PC-3 (cell line): ENCODE results near the gene CCDC178. TPM values are rescaled to one million over a fixed set of nuclear protein-coding genes. Genes with fewer than 3 reads are reported as not detected.

Experiments used
- ATAC-seq: fragments of 200-7000 bp; cut with Tn5 transposase; 2 replicates; pipeline ENCODE4 v1.9.1; 2020; ENCODE audit warnings: mild to moderate bottlenecking, moderate library complexity
- BruUV-seq: library from RNA; stranded (reverse); fragments of 400-500 nt; replicated peaks from 2 replicates; lab custom pipeline; 2021; lab: Mats Ljungman, UMichigan
- CTCF ChIA-PET: fragments of 300-600 bp; sonication (Branson Sonifier 250); formaldehyde crosslinking; loops from one replicate; lab custom pipeline; 2022; ENCODE audit warnings: antibody characterized with exemption; lab: Charles Lee
- POLR2A ChIA-PET: fragments of 300-600 bp; sonication (Branson Sonifier 250); formaldehyde crosslinking; loops from one replicate; lab custom pipeline; 2022; ENCODE audit warnings: antibody characterized with exemption; ENCODE audit not compliant: unreplicated experiment; lab: Charles Lee
- DNase-seq: peaks from one replicate; pipeline ENCODE4 v3.0.0-alpha.2; 2015
- H2AFZ ChIP-seq: fragments of 300-600 bp; sonication (generic); 2 replicates; pipeline ENCODE4 v1.6.0; 2016; ENCODE audit warnings: antibody characterized with exemption, low read length
- H3F3A ChIP-seq: fragments of 300-600 bp; sonication (generic); one replicate; pipeline ENCODE4 v1.6.0; 2017; ENCODE audit warnings: antibody characterized with exemption, low read length, control low read depth, mild to moderate bottlenecking; ENCODE audit not compliant: unreplicated experiment
- H3K27ac ChIP-seq: fragments of 300-600 bp; sonication (generic); 2 replicates; pipeline ENCODE4 v1.5.1; 2016; ENCODE audit warnings: mild to moderate bottlenecking, low read length
- H3K27me3 ChIP-seq: fragments of 300-600 bp; sonication (generic); 2 replicates; pipeline ENCODE4 v1.6.1; 2016; ENCODE audit warnings: low read length, mixed read lengths
- H3K36me3 ChIP-seq: fragments of 300-600 bp; sonication (generic); 2 replicates; pipeline ENCODE4 v1.6.1; 2016; ENCODE audit warnings: low read depth, mixed run types, low read length, mixed read lengths
- H3K4me1 ChIP-seq: fragments of 300-600 bp; sonication (generic); 2 replicates; pipeline ENCODE4 v1.5.1; 2016; ENCODE audit warnings: low read length; ENCODE audit not compliant: insufficient read depth
- H3K4me2 ChIP-seq: fragments of 300-600 bp; sonication (generic); 2 replicates; pipeline ENCODE4 v1.6.0; 2016; ENCODE audit warnings: low read length
- H3K4me3 ChIP-seq: fragments of 300-600 bp; sonication (generic); 2 replicates; pipeline ENCODE4 v1.5.1; 2016; ENCODE audit warnings: mild to moderate bottlenecking, low read length, mixed read lengths
- H3K79me2 ChIP-seq: fragments of 300-600 bp; sonication (generic); 2 replicates; pipeline ENCODE4 v1.6.1; 2017; ENCODE audit warnings: low read length, mixed read lengths
- H3K9ac ChIP-seq: fragments of 300-600 bp; sonication (generic); 2 replicates; pipeline ENCODE4 v1.6.0; 2016; ENCODE audit warnings: mild to moderate bottlenecking, low read length
- H3K9me2 ChIP-seq: fragments of 300-600 bp; sonication (generic); replicated peaks from 2 replicates; pipeline ENCODE4 v1.6.1; 2016; ENCODE audit warnings: mixed run types, low read length, mixed read lengths
- H3K9me3 ChIP-seq: fragments of 300-600 bp; sonication (generic); 2 replicates; pipeline ENCODE4 v1.6.1; 2016; ENCODE audit warnings: low read length, mixed read lengths
- H4K20me1 ChIP-seq: fragments of 300-600 bp; sonication (generic); 2 replicates; pipeline ENCODE4 v1.6.1; 2016; ENCODE audit warnings: low read length, mixed read lengths
- CTCF ChIP-seq: fragments of 300-600 bp; sonication (generic); conservative IDR thresholded peaks from 2 replicates; pipeline ENCODE4 v1.5.1; 2017; ENCODE audit warnings: antibody characterized with exemption, low read depth, mild to moderate bottlenecking, low read length
- EZH2 ChIP-seq: fragments of 300-600 bp; sonication (generic); IDR thresholded peaks from one replicate; pipeline ENCODE4 v1.6.1; 2017; ENCODE audit warnings: antibody characterized with exemption, mild to moderate bottlenecking, low read length; ENCODE audit not compliant: unreplicated experiment
- EZH2phosphoT487 ChIP-seq: fragments of 300-600 bp; sonication (generic); IDR thresholded peaks from 2 replicates; pipeline ENCODE4 v1.6.1; 2018; ENCODE audit warnings: mild to moderate bottlenecking, antibody characterized with exemption, low read length, borderline replicate concordance
- intact Hi-C: fragments of 100-400 bp; cut with micrococcal nuclease; formaldehyde crosslinking; loops from 2 replicates; pipeline ENCODE4 v1.9.0; 2023
- total RNA-seq: library from RNA; depleted of rRNA; stranded (reverse); fragments of >200 nt; gene quantifications from 2 replicates; pipeline ENCODE4 v1.2.3, GENCODE V29; 2014

Gene CCDC178
- total RNA-seq, 1 experiment from 2014 or later: not detected

DNA sequence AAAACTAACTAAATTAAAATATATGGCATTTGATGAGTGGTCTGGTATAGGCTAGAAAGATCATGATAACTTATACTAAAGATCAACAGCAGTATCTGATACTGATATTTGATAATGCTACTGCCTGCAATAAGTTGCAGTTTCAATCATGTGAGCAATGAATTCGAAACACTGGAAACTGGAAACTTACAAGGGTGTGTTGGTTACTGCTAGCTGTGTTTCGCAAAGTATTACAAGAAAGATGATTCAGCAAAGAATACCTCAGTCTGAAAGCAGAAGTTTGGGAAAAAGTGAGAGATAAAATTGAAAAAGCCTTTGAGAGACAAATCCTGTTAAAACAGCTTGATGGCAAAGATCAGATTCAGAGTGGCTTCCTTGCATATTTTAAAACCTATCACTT is 294.5 kb downstream of the CCDC178 start:
- no peaks in the 10 kb centered on the region for H3K9me3 ChIP-seq
- no peaks in the 10 kb centered on the region for H3K36me3 ChIP-seq
- no peaks in the 10 kb centered on the region for H3K4me1 ChIP-seq
- no peak for ATAC-seq
- H3K9ac ChIP-seq: no peak overlapping the region
- no peaks in the 10 kb centered on the region for H4K20me1 ChIP-seq
- TF ChIP-seq CTCF (no peak), EZH2phosphoT487 (no peak), EZH2 (no peak)
- intact Hi-C loops: no loop called here
- BruUV-seq: no TSS peak
- no peaks in the 10 kb centered on the region for H3K27me3 ChIP-seq
- no peak for DNase-seq
- ChIA-PET CTCF (no interaction called here), POLR2A (no interaction called here)
- H3F3A ChIP-seq: no peaks in the 10 kb centered on the region
- no peak overlapping the region for H2AFZ ChIP-seq
- no peak overlapping the region for H3K4me3 ChIP-seq
- no peaks in the 10 kb centered on the region for H3K79me2 ChIP-seq
- no peak overlapping the region for H3K4me2 ChIP-seq
- no peaks in the 10 kb centered on the region for H3K9me2 ChIP-seq
- H3K27ac ChIP-seq: no peak overlapping the region

DNA sequence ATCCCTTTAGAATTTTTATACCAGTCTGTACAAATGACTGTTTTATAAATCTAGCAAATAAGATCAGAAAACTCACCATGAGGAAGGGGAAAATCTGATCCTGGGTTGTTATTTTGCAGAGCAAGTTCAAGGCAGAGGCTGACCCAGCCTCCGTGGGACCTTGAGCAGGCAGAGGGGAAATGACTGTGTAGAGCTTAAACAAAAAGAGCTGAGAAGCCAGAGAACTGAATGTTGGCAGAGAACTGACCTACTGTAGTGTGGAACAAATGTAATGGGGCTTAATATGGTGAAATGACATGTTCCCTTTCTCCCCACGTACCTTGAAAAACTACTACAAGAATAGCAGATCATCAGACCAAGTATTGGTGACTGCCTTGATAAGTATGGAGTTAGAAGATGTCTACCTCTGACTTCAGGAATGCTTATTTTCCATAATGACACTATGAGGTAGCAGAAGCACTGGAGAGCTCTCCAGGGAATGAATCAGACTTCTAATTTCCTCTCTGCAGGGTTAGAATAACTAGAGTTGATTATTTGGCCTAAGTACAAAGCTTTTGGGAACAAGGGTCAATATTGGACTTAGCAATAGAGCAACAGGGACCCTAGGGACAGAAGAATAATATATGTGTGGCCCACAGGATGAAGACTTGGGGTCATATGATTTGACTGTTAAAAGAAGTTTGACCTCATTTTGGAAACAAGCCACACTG is 304.4 kb downstream of the CCDC178 start:
- no peaks in the 10 kb centered on the region for H3F3A ChIP-seq
- TF ChIP-seq EZH2phosphoT487 (no peak), EZH2 (no peak), CTCF (no peak)
- ATAC-seq (no peak), DNase-seq (no peak)
- ChIA-PET POLR2A (interaction anchor here (0.7 kb wide), 1 partner anchor 9 kb away, joined by 4 read pairs; no protein-coding TSS in a partner anchor), CTCF (no interaction called here)
- H3K36me3 ChIP-seq: no peaks in the 10 kb centered on the region
- H4K20me1 ChIP-seq: no peaks in the 10 kb centered on the region
- H3K79me2 ChIP-seq: no peaks in the 10 kb centered on the region
- no peak overlapping the region for H3K4me3 ChIP-seq
- no TSS peak for BruUV-seq
- no peaks in the 10 kb centered on the region for H3K9me3 ChIP-seq
- no peaks in the 10 kb centered on the region for H3K27me3 ChIP-seq
- H2AFZ ChIP-seq: no peak overlapping the region
- no peak overlapping the region for H3K27ac ChIP-seq
- no peaks in the 10 kb centered on the region for H3K9me2 ChIP-seq
- intact Hi-C loops: no loop called here
- H3K4me2 ChIP-seq: no peak overlapping the region
- no peak overlapping the region for H3K9ac ChIP-seq
- H3K4me1 ChIP-seq: no peaks in the 10 kb centered on the region

DNA sequence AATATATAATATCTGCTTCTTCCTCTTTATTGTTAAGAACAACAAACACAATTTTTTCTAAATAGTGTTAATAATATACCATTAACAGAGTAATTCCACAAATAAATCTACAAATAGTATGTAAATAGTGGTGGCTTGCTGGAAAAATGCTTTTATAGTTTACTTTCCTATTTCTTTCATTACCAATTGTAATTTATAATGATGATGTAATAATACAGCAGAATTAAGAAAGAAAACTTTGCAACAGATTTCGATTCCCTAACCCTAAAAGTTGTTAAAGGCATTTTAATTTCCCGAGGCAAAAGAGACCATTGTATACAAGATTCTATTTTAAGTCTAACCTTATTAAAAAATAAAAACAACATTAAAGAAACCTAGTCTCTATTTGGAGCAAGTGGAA is 307.9 kb downstream of the CCDC178 start:
- ATAC-seq (no peak), DNase-seq (no peak)
- no peak overlapping the region for H2AFZ ChIP-seq
- H3K36me3 ChIP-seq: no peaks in the 10 kb centered on the region
- H3K9me2 ChIP-seq: no peaks in the 10 kb centered on the region
- H3K27me3 ChIP-seq: no peaks in the 10 kb centered on the region
- intact Hi-C loops: no loop called here
- no peak overlapping the region for H3K9ac ChIP-seq
- no peaks in the 10 kb centered on the region for H3F3A ChIP-seq
- TF ChIP-seq EZH2phosphoT487: no peak
- no peak for TF ChIP-seq CTCF
- TF ChIP-seq EZH2: no peak
- H4K20me1 ChIP-seq: no peaks in the 10 kb centered on the region
- BruUV-seq: no TSS peak
- H3K4me1 ChIP-seq: no peaks in the 10 kb centered on the region
- ChIA-PET POLR2A (no interaction called here), CTCF (no interaction called here)
- no peaks in the 10 kb centered on the region for H3K79me2 ChIP-seq
- H3K27ac ChIP-seq: no peak overlapping the region
- no peaks in the 10 kb centered on the region for H3K9me3 ChIP-seq
- H3K4me2 ChIP-seq: no peak overlapping the region
- no peak overlapping the region for H3K4me3 ChIP-seq
